Measurements from ENCODE around the gene FAM3C.

The FAM3C gene

DNA sequence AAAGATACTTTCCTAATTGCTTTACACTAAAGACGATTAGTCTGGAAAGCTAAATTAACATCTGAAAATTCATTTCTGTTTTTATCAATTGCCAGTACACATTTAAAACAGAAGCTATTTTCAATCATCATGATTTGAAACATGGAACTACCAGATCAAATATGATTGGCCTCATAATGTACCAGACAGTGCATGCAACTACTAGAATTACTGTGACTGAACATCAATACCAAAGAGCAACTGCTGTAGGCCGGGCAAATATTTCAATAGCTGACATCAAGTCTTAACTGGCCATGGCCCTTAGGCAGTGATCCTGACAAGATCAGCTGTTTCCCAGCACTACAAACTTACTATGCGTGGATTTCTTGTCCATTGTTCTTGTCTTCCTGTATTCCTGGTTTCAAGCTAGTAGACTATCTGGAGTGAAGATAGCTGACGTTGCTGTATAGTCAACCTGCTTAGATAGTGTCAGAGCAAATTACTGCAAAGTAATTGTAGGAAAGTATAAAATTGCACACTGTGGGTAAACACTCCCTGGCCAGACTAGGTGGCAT, 89.0 kb downstream of the FAM3C start:
- DNase-seq (ENCODE audit: low read depth, low spot score), result no peak
- no peak overlapping the region for H3K4me3 ChIP-seq (ENCODE audit: low read length)

DNA sequence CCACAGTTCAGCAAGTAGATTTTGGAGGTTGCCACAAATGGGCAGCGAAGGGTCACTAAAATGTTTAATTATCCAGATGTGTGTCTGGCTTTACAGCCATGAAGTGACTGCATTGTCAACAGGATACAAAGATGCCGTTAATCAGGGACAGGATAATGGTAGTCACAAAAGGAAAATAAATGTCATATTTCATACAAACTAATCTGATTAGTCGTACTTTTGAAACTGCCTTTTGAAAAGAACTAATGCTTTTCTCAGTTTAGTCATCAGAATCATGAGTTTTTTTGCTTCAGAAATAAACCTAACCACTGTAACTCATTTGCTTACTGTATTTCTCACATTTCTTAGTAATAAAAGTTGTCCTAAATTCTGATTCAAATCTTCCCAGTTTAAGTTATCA, 89.5 kb downstream of the FAM3C start:
- H3K4me3 ChIP-seq (ENCODE audit: low read length), result no peak overlapping the region
- DNase-seq (ENCODE audit: low read depth, low spot score), result no peak

DNA sequence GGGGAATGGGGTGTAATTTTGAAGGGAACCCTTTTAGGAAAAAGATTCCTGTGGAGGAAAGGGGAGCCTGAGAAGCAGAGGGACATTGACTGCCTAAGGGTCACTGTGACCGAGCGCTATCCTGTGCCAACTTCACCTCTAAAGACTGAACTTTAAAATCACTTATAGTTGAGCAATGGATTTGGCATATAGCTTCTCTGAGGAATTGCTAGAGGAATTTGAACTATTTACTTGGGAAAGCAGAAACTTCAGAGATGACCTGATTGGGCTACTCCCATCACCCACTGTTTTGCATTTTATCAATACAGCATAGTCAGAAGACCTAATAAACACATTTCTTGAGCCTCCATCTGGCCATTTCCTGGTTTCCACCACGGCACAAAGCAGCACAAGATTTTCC, 91.0 kb downstream of the FAM3C start:
- no peak for DNase-seq (ENCODE audit: low read depth, low spot score)
- H3K4me3 ChIP-seq (ENCODE audit: low read length), result no peak overlapping the region

DNA sequence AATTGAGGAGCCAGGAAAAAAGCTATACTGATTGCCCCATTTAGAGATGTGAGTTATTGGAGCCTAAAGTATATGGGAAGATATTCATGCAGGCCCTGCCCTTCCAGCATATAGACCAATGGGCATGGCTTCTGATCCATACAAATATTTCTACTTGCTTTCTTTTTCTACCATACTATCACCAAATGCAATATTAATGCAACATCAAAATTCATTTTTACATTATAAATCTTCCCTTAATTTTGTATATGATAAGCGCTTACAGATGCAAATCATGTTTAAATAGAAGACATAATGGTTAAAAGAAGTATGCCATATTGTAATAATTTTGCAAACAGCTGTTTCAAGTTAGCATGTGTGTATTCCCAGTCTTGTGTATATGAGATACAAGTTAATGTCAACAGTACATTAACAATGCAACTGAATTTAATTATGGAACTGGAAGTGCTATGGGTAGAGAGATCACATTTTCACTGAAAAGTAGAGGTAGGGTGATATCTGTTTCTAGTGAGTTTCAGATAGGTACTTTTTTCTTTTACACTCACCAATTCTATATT, 91.9 kb downstream of the FAM3C start:
- no peak overlapping the region for H3K4me3 ChIP-seq (ENCODE audit: low read length)
- DNase-seq (ENCODE audit: low read depth, low spot score), result no peak

DNA sequence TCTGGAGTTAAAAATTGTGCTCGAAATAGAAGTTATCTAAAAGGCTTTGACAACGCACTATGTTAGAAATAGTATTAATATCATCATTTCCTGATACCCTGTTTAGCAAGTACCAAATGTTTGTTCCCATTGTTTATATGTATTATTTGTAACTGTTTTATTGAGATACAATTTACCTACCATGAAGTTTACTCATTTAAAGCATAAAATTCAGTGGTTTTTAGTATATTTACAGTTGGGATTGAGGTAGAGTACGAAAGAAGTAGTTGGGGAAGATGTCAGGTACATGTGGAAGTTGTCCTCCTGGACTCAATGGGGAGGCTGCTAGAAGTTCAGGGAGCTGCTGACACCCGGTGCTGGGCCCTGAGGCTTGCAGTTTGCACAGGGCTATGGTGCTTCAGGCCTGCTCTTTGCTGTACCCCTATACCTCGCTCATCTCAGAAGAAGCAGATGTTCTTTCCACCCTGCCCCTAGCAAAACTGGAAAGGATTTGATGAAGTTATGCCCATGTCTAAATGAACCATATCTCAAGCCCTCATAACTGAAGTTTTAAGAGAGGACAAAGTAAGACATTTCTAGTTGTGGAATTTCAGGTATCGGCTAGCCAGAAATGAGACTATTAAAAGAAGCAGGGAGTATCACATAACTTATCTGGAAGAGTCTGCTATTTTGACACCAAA, 92.5 kb downstream of the FAM3C start:
- DNase-seq (ENCODE audit: low read depth, low spot score), result no peak
- H3K4me3 ChIP-seq (ENCODE audit: low read length), result no peak overlapping the region

DNA sequence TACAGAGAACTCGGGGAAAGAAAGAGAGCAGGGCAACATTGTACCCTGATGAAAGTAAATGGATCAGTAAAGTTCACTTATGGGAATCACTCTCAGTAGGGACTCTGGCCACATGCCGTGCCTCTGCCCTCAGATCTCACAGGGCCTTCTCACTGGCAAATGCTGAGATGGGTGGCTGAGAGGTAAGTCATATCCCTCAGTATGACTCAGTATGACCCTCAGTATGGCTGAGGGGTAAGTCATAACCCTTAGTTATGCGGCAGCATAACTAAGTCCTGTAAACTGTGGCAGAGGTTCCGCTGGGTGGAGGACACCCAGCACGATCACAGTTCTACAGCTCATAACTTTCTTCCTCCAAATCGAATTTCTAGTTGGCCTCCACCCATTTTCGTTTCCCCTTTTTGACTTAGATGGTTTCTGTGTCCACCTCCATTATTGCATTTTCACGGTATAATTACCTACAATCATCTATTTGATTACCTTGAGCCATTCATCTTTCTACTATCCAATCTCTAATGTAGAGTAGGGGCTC, 93.8 kb downstream of the FAM3C start:
- DNase-seq (ENCODE audit: low read depth, low spot score), result no peak
- H3K4me3 ChIP-seq (ENCODE audit: low read length), result no peak overlapping the region

DNA sequence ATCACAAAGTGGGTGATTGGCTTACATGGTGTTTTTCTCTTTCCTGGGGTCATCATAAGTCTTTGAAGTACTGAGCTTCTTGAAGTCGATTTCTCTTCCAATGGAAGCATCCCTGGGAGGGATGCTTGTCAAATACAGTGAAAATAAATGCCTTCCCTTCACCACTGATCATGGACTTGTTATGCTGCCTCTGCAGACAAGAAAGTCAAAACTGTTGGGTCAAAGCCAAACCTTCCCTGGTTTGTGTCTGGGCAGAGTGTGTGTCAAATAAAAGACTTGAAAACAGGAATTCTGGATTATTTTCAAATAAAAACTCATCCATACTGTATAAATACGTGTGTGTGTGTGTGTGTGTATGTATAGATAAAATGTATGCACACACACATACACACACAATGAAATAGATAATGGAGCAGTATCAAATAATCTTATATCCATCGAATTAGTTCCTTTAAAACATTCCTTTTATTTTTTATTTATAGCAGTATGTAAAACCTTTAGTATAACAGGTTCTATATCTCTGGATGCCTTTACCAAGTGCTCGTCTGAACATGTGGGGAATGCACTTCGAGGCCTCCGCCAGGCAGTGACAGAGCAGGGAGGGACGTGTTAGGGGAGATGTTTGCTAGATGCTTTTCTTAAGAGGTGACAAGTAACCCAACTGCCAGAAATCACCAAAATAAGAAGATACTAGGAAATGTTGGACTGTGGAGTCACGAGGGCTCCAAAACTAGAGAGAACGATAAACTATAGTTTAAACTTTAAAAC, 94.5 kb downstream of the FAM3C start:
- no peak overlapping the region for H3K4me3 ChIP-seq (ENCODE audit: low read length)
- no peak for DNase-seq (ENCODE audit: low read depth, low spot score)

DNA sequence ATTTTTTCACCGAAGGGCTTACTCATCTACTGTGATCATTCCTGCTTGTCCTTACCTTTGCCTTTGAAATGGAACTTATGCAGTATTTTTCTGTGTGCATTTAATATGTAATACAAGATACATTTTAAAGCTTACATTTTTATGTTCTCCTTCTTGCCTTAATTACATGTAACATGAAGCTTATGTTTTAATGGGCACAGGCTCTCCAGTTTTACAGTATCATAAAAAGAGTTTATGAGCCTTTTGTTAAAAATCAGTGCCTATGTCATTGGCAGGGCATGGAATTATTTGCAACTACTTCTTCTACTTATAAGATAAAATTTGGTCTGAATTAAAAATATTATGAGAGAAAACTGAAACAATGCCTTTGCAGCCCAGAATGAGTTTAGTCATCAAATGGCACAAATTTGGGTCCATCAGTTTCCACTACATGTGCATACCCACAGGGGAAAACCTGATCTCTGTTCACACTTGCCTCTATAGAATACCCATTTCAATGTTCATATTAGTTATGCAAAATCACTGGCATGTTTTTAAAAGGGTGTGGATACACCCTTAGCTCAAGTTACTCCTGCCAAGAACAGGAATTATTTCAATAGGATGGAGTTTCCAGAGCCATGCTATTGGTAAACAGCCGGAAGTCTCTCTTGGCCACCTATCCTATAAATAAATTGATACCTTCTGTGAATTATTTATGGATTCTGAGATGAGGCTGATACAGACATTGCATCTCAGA, 95.3 kb downstream of the FAM3C start:
- no peak overlapping the region for H3K4me3 ChIP-seq (ENCODE audit: low read length)
- no peak for DNase-seq (ENCODE audit: low read depth, low spot score)
